GM12873 (cell line): ENCODE measurements around the gene NDUFS1.

Experiments used
- TF ChIP-seq, protein P1 (sequence below): IDR thresholded peaks from 2 replicates; pipeline ENCODE4 v1.5.1; 2012; ENCODE audit warnings: low read depth, mild to moderate bottlenecking, moderate library complexity, low read length, control low read depth; ENCODE audit not compliant: insufficient read depth; ENCODE audit errors: missing control alignments

The NDUFS1 gene

DNA sequence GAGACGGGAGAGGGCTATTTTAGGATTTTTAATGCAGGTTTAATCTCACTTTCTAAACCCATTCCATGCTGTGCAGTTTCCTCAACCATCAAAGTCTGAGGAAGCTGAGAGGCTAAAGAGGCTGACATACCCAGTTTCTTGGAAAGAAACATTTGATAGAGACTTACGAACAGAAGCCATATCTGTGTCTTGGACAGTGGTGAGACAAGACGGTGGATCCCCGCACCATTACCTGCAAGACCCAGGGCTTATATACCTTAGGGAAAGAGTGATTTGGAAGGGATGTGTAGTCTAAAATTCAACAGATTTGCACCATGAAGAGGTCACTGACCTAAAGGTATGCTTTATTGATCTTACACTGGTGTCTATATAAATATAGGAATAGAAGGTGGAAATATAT lies 13.9 kb upstream of the NDUFS1 start:
- TF ChIP-seq, protein P1, sequence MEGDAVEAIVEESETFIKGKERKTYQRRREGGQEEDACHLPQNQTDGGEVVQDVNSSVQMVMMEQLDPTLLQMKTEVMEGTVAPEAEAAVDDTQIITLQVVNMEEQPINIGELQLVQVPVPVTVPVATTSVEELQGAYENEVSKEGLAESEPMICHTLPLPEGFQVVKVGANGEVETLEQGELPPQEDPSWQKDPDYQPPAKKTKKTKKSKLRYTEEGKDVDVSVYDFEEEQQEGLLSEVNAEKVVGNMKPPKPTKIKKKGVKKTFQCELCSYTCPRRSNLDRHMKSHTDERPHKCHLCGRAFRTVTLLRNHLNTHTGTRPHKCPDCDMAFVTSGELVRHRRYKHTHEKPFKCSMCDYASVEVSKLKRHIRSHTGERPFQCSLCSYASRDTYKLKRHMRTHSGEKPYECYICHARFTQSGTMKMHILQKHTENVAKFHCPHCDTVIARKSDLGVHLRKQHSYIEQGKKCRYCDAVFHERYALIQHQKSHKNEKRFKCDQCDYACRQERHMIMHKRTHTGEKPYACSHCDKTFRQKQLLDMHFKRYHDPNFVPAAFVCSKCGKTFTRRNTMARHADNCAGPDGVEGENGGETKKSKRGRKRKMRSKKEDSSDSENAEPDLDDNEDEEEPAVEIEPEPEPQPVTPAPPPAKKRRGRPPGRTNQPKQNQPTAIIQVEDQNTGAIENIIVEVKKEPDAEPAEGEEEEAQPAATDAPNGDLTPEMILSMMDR: no peak

DNA sequence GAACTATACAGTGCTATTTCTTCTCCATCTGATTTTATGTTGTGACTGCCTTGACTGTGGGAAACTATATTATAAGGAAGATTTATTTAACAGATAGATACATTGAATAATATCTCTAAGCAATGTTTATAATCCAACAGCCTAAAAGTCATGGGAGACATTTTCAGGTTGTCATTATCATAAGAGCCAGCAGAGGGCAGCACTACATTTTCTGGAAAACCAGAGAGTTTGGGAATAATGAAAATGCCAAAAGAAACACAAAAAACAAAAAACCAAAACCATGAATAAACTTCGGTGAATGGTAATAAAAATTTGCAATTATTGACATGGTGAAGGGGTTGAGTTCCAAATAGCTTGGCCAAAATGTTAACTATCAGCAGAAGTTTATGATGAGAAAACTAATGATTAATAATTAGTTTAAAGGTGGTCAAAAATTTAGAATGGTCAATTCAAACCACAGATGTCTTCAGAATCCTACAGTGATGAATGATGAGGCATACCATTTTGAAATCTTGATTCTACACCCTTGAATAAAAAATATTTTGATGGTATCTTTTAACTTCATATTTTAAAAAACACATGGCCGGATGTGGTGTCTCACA lies 5.1 kb upstream of the NDUFS1 start:
- TF ChIP-seq, protein P1: peak; percentile 57

DNA sequence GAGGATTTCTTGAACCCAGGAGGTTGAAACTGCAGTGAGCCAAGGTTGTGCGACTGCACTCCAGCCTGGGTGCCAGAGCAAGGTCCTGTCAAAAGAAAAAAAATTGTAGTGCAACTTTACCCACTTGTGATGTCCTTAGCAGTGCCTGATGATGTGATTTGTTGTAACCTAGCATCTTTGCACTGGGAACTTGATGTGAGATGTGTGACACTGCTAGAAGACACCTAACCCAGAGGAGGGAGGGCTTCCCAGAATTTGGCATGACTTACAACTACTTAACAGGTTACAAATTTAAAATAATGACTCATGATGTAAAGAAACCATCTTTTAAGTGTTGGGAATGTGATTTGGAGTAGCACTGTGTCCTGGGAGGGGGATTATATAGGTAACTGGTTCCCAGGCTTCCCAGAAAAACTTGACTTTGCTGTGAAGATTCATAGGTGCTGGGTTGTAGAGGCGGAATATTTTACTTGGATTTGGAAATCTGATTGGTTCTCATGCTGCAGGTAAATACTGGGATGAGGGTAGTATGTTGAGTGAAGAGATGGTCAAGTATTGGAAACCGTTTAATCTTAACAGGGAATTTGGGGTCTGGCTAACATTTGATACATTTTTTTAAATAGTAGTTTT lies 4.1 kb upstream of the NDUFS1 start:
- TF ChIP-seq, protein P1: no peak

DNA sequence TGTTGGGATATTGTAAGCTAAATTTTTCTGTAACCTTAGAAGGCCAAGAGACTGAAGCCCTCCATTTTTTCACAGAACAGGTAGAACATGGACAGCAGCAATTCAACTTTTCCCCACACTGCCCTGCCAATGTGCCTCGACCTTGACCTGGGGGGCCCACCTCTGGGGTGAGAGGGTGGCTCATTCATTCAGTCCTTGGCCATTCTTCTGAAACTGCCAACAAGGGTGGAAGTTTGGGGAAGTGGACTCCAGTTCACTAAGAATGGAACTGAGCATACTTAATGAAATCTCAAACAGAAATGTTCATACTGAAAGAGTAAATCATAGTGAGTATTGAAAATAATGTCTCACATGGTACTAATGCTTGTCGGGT lies 1.5 kb upstream of the NDUFS1 start:
- TF ChIP-seq, protein P1: no peak

DNA sequence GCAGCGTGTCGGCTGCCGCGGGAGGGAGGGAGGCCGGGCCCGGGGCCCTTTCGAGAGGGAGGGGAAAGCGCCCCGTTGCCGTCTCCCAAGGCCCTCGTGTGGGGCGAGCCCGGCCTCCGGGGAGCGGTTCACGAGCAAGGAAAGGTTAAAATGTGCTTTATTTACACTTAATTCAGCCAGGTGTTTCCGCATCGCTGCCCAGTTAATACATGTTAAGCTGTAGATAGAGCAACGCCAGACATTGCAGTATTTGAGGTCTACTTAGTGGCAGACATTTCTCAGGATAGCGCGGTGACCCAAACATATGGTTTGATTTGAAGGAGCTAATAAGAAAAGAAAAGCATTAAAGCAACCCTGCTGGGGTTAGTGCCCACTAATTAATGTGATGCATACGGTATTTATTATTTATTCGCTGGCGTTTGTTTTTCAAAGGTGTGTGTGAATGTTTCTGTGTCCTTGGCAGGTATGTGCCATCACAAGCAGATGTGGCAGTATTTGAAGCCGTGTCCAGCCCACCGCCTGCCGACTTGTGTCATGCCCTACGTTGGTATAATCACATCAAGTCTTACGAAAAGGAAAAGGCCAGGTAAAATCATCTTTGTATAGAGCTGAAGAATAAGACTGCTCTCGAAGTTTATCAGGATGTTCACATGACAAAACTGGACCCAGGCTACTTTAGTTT lies 1.0 kb upstream of the NDUFS1 start:
- TF ChIP-seq, protein P1: no peak

DNA sequence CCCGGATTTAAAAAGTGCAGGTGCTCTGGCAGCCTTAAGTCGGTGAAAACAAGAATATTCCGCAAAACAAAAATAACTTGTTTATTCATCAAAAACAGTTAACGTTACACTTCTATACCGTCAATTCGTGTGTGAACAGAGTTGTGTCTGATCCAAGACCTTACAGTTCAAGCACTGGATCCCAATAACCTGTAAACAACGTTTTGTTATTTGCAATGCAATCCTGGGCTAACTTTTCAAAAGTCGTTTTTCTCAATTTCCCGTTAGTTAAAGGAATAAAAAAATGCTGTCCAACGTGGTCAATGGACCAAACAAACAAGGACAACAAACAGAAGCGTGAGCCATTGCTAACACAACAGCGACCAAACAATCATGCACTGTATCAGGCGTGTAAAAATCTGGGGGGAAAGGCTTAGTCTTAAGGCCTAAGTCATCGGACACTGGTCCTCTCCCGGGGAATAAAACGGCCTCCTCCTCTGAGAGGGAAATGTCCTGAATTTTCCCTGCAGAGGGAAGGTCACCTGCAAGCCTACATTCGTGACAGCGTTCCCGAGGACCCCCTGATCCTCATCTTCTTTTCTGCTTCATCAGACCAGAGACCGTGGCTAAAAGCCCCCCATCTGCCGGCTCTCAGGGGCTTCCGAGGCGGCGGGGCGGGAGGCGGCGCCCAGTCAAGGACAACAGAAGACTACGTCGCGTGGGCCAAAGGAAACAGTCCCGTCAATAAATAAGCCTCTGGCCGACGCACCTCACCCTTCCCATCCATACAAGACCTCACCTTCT lies 490 bp downstream of the NDUFS1 start:
- TF ChIP-seq, protein P1: no peak

DNA sequence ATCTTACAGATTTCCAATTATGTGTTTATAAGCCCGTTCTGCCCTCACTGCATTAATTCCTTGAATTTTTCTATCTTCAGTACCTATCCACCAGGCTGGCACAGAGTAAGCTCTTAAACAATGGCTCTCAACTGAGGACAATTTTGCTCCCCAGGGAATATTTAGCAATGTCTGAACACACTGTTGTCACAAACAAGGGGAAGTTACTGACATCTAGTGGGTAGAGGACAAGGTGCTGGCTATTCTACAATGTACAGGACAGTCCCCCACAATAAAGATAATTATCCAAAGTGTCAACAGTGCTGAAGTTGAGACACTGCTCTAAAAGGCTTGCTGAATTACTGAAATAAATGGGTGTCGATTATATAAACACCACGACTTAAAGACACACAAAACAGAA lies 5.0 kb downstream of the NDUFS1 start:
- TF ChIP-seq, protein P1: peak; percentile 33
